Activated naive CD4-positive, alpha-beta T cell treated with anti-CD3 and anti-CD28 coated beads, Interleukin-2, amount 50 U/mL, for 16 hours (primary cell): ENCODE measurements around the gene CDH23.

Experiments used
- DNase-seq: peaks from one replicate; pipeline ENCODE4 v3.0.0-alpha.2; 2020

Gene CDH23

GRCh38 chr10:71569775-71570588, 173.3 kb downstream of the CDH23 start:
- DNase-seq: peak; percentile 78

- DNase-seq: no peak
Observed at GRCh38 chr10:71571460-71572175, 174.9 kb downstream of the CDH23 start.

GRCh38 chr10:71572962-71573361, 176.2 kb downstream of the CDH23 start:
- no peak for DNase-seq

GRCh38 chr10:71573562-71574518, 177.1 kb downstream of the CDH23 start:
- DNase-seq: no peak

GRCh38 chr10:71575451-71575850, 178.7 kb downstream of the CDH23 start:
- DNase-seq: no peak

GRCh38 chr10:71575934-71576801, 179.4 kb downstream of the CDH23 start:
- no peak for DNase-seq

GRCh38 chr10:71576842-71577241, 180.1 kb downstream of the CDH23 start:
- no peak for DNase-seq

- DNase-seq: no peak
Observed at GRCh38 chr10:71577345-71577744, 180.6 kb downstream of the CDH23 start.

GRCh38 chr10:71578069-71578468, 181.3 kb downstream of the CDH23 start:
- DNase-seq: no peak

GRCh38 chr10:71579668-71580067, 182.9 kb downstream of the CDH23 start:
- DNase-seq: no peak

- DNase-seq: no peak
Observed at GRCh38 chr10:71580415-71580814, 183.7 kb downstream of the CDH23 start.

GRCh38 chr10:71580926-71581325, 184.2 kb downstream of the CDH23 start:
- DNase-seq: no peak

GRCh38 chr10:71581376-71581775, 184.7 kb downstream of the CDH23 start:
- no peak for DNase-seq

- DNase-seq: no peak
Observed at GRCh38 chr10:71582019-71582418, 185.3 kb downstream of the CDH23 start.

- DNase-seq: no peak
Observed at GRCh38 chr10:71582506-71583475, 186.1 kb downstream of the CDH23 start.

- no peak for DNase-seq
Observed at GRCh38 chr10:71584461-71584860, 187.7 kb downstream of the CDH23 start.

- no peak for DNase-seq
Observed at GRCh38 chr10:71584902-71585563, 188.3 kb downstream of the CDH23 start.

- no peak for DNase-seq
Observed at GRCh38 chr10:71585564-71586290, 189.0 kb downstream of the CDH23 start.

- no peak for DNase-seq
Observed at GRCh38 chr10:71587941-71588573, 191.3 kb downstream of the CDH23 start.
